ENCODE results near the gene LGALS14. TPM values are rescaled to one million over a fixed set of nuclear protein-coding genes. Genes with fewer than 3 reads are reported as not detected.

The LGALS14 gene
- total RNA-seq, 1 experiment from 2014 or later, result not detected

GRCh38 chr19:39698535-39698934 lies 5.7 kb upstream of the LGALS14 start:
- intact Hi-C loops (cut with micrococcal nuclease; ENCODE audit: unreplicated experiment), result no loop called here
- no peak for DNase-seq
- H3K79me2 ChIP-seq (ENCODE audit: low read depth), result no peaks in the 10 kb centered on the region
- no peak overlapping the region for H2AFZ ChIP-seq
- POLR2A ChIA-PET (ENCODE audit: unreplicated experiment), result no interaction called here
- H3K36me3 ChIP-seq (ENCODE audit: low read depth), result no peaks in the 10 kb centered on the region
- no peaks in the 10 kb centered on the region for H3K9me3 ChIP-seq (ENCODE audit: insufficient read depth, low read depth)
- CTCF ChIA-PET, result no interaction called here
- peaks cover 31% of the 10 kb centered on the region; the same call in 1 of the 2 replicates for H3K27me3 ChIP-seq (ENCODE audit: insufficient read depth, low read depth)
- H3K9me2 ChIP-seq (ENCODE audit: insufficient read depth), result no peaks in the 10 kb centered on the region
- no peaks in the 10 kb centered on the region for H3F3A ChIP-seq (ENCODE audit: insufficient read depth, low read depth)
- no peak overlapping the region for H3K4me2 ChIP-seq
- H4K20me1 ChIP-seq (ENCODE audit: insufficient read depth), result no peaks in the 10 kb centered on the region
- TF ChIP-seq CTCF (conservative IDR thresholded peaks at IDR 0.05) (no peak), EZH2 (IDR thresholded peaks at IDR 0.05; ENCODE audit: low read depth) (no peak)
- no TSS peak for BruUV-seq (replicated peaks)
- no peaks in the 10 kb centered on the region for H3K4me1 ChIP-seq (replicated peaks; ENCODE audit: insufficient read depth)
- no peak overlapping the region for H3K27ac ChIP-seq
- H3K4me3 ChIP-seq, result no peak overlapping the region

- intact Hi-C loops (cut with micrococcal nuclease; ENCODE audit: unreplicated experiment), result no loop called here
- no peak for DNase-seq
- Histone ChIP-seq H4K20me1 (ENCODE audit: insufficient read depth) (no peaks in the 10 kb centered on the region), H3K36me3 (ENCODE audit: low read depth) (no peaks in the 10 kb centered on the region), H3K4me3 (no peak overlapping the region), H3F3A (ENCODE audit: insufficient read depth, low read depth) (no peaks in the 10 kb centered on the region), H2AFZ (no peak overlapping the region), H3K9me3 (ENCODE audit: insufficient read depth, low read depth) (no peaks in the 10 kb centered on the region), H3K9me2 (ENCODE audit: insufficient read depth) (no peaks in the 10 kb centered on the region), H3K4me2 (no peak overlapping the region), H3K27ac (no peak overlapping the region), H3K79me2 (ENCODE audit: low read depth) (no peaks in the 10 kb centered on the region), H3K27me3 (ENCODE audit: insufficient read depth, low read depth) (peaks cover 49% of the 10 kb centered on the region), H3K4me1 (replicated peaks; ENCODE audit: insufficient read depth) (no peaks in the 10 kb centered on the region)
- BruUV-seq (replicated peaks), result no TSS peak
- TF ChIP-seq CTCF (conservative IDR thresholded peaks at IDR 0.05) (no peak), EZH2 (IDR thresholded peaks at IDR 0.05; ENCODE audit: low read depth) (no peak)
- ChIA-PET CTCF (no interaction called here), POLR2A (ENCODE audit: unreplicated experiment) (no interaction called here)
These were observed 3.0 kb upstream of the LGALS14 start for GRCh38 chr19:39701291-39701690.

GRCh38 chr19:39705578-39706188 lies 1.4 kb downstream of the LGALS14 start:
- TF ChIP-seq EZH2 (IDR thresholded peaks at IDR 0.05; ENCODE audit: low read depth) (no peak), CTCF (conservative IDR thresholded peaks at IDR 0.05) (no peak)
- H3K9me2 ChIP-seq (ENCODE audit: insufficient read depth), result no peaks in the 10 kb centered on the region
- H3K4me2 ChIP-seq, result no peak overlapping the region
- H2AFZ ChIP-seq, result no peak overlapping the region
- CTCF ChIA-PET, result no interaction called here
- POLR2A ChIA-PET (ENCODE audit: unreplicated experiment), result interaction anchor here (0.6 kb wide), 1 partner anchor 303 kb away, joined by 3 read pairs; no protein-coding TSS in a partner anchor
- no peaks in the 10 kb centered on the region for H3K79me2 ChIP-seq (ENCODE audit: low read depth)
- no peak overlapping the region for H3K27ac ChIP-seq
- H3K9me3 ChIP-seq (ENCODE audit: insufficient read depth, low read depth), result no peaks in the 10 kb centered on the region
- no peaks in the 10 kb centered on the region for H3K4me1 ChIP-seq (replicated peaks; ENCODE audit: insufficient read depth)
- BruUV-seq (replicated peaks), result no TSS peak
- no peaks in the 10 kb centered on the region for H3K36me3 ChIP-seq (ENCODE audit: low read depth)
- H3K27me3 ChIP-seq (ENCODE audit: insufficient read depth, low read depth), result peaks cover 61% of the 10 kb centered on the region
- no peaks in the 10 kb centered on the region for H4K20me1 ChIP-seq (ENCODE audit: insufficient read depth)
- H3K4me3 ChIP-seq, result no peak overlapping the region
- no peak for DNase-seq
- H3F3A ChIP-seq (ENCODE audit: insufficient read depth, low read depth), result no peaks in the 10 kb centered on the region
- intact Hi-C loops (cut with micrococcal nuclease; ENCODE audit: unreplicated experiment), result no loop called here

Data from PC-9 (cell line).